ACC112 (cell line): ENCODE measurements around the gene SLCO4A1.

Source experiments
- H2AFZ ChIP-seq: fragments of 200-600 bp; sonication (generic); one replicate; pipeline ENCODE4 v1.6.0; 2017; ENCODE audit warnings: antibody characterized with exemption, low read length; ENCODE audit not compliant: unreplicated experiment
- H3K27ac ChIP-seq: fragments of 200-600 bp; sonication (generic); 2 replicates; pipeline ENCODE4 v1.5.1; 2014; ENCODE audit warnings: low read depth, mild to moderate bottlenecking, antibody characterized with exemption, low read length, moderate library complexity
- H3K27me3 ChIP-seq: fragments of 200-600 bp; sonication (generic); 2 replicates; pipeline ENCODE4 v1.6.1; 2014; ENCODE audit warnings: mild to moderate bottlenecking, antibody characterized with exemption, low read length, moderate library complexity, mixed read lengths; ENCODE audit not compliant: insufficient read depth
- H3K36me3 ChIP-seq: fragments of 200-600 bp; sonication (generic); 2 replicates; pipeline ENCODE4 v1.6.1; 2016; ENCODE audit warnings: mild to moderate bottlenecking, antibody characterized with exemption, low read length, moderate library complexity, mixed read lengths; ENCODE audit not compliant: insufficient read depth
- H3K4me1 ChIP-seq: fragments of 200-600 bp; sonication (generic); one replicate; pipeline ENCODE4 v1.6.1; 2016; ENCODE audit warnings: low read length, mixed read lengths; ENCODE audit not compliant: insufficient read depth, unreplicated experiment, control insufficient read depth
- H3K4me3 ChIP-seq: fragments of 200-600 bp; sonication (generic); 2 replicates; pipeline ENCODE4 v1.5.1; 2014; ENCODE audit warnings: mild to moderate bottlenecking, low read depth, low read length
- H3K79me2 ChIP-seq: fragments of 200-600 bp; sonication (generic); one replicate; pipeline ENCODE4 v1.6.0; 2016; ENCODE audit warnings: low read length; ENCODE audit not compliant: control insufficient read depth, unreplicated experiment, insufficient read depth

The SLCO4A1 gene, protein sequence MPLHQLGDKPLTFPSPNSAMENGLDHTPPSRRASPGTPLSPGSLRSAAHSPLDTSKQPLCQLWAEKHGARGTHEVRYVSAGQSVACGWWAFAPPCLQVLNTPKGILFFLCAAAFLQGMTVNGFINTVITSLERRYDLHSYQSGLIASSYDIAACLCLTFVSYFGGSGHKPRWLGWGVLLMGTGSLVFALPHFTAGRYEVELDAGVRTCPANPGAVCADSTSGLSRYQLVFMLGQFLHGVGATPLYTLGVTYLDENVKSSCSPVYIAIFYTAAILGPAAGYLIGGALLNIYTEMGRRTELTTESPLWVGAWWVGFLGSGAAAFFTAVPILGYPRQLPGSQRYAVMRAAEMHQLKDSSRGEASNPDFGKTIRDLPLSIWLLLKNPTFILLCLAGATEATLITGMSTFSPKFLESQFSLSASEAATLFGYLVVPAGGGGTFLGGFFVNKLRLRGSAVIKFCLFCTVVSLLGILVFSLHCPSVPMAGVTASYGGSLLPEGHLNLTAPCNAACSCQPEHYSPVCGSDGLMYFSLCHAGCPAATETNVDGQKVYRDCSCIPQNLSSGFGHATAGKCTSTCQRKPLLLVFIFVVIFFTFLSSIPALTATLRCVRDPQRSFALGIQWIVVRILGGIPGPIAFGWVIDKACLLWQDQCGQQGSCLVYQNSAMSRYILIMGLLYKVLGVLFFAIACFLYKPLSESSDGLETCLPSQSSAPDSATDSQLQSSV

GRCh38 chr20:62642051-62642665, at the start of gene SLCO4A1:
Gene SLCO4A1, plus strand, starts transcription at chr20:62642503. Its CDS starts 13,952 bp downstream, at chr20:62656455.
- Histone ChIP-seq H3K36me3 (no peaks in the 10 kb centered on the region), H3K79me2 (no peaks in the 10 kb centered on the region), H3K4me3 (peak within 1 kb of the TSS; percentile 73), H2AFZ (peak within 1 kb of the TSS; percentile 46), H3K4me1 (no peaks in the 10 kb centered on the region), H3K27ac (no peak within 1 kb of the TSS), H3K27me3 (peaks cover 54% of the 10 kb centered on the region)

- Histone ChIP-seq H3K79me2 (no peaks in the 10 kb centered on the region), H2AFZ (no peak overlapping the region), H3K27ac (no peak overlapping the region), H3K27me3 (peaks cover 11% of the 10 kb centered on the region), H3K4me1 (peaks cover 28% of the 10 kb centered on the region), H3K36me3 (no peaks in the 10 kb centered on the region), H3K4me3 (no peak overlapping the region)
Measured at GRCh38 chr20:62592506-62593177, 49.7 kb upstream of the SLCO4A1 start.

DNA sequence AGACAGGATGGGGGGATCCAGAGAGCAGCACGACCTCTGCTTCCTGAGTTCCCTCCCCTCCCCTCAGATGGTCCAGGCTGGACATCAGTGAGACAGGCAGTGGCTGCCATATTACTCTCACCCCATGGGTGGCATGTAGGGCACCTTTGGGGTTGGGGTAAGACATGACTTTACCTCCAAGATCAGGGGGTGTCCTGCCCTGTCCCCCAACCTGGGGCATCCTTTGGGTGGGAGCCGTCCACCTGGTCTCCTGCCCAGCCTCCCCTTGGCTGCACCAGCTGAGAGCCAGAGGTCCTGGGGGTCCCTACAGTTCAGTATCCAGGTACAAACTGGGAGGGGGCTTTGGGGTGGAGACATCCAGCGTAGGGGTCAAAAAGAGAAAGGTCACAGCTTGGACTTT, 48.7 kb upstream of the SLCO4A1 start:
- Histone ChIP-seq H3K27ac (no peak overlapping the region), H3K4me1 (peaks cover 19% of the 10 kb centered on the region), H3K27me3 (peaks cover 11% of the 10 kb centered on the region), H3K4me3 (no peak overlapping the region), H2AFZ (no peak overlapping the region), H3K36me3 (no peaks in the 10 kb centered on the region), H3K79me2 (no peaks in the 10 kb centered on the region)

- Histone ChIP-seq H3K27ac (no peak overlapping the region), H2AFZ (no peak overlapping the region)
Measured at GRCh38 chr20:62595069-62595468, 47.2 kb upstream of the SLCO4A1 start.

GRCh38 chr20:62595491-62595890, 46.8 kb upstream of the SLCO4A1 start:
- H3K36me3 ChIP-seq, result no peaks in the 10 kb centered on the region
- H3K27ac ChIP-seq, result no peak overlapping the region
- H3K27me3 ChIP-seq, result peaks cover 11% of the 10 kb centered on the region
- H3K4me3 ChIP-seq, result no peak overlapping the region
- H3K79me2 ChIP-seq, result no peaks in the 10 kb centered on the region
- no peak overlapping the region for H2AFZ ChIP-seq
- peaks cover 3% of the 10 kb centered on the region for H3K4me1 ChIP-seq

More at GRCh38 chr20:62595069-62595468, 47.2 kb upstream of the SLCO4A1 start:
- Histone ChIP-seq H3K36me3 (no peaks in the 10 kb centered on the region), H3K27me3 (peaks cover 11% of the 10 kb centered on the region), H3K4me3 (no peak overlapping the region), H3K79me2 (no peaks in the 10 kb centered on the region), H3K4me1 (peaks cover 5% of the 10 kb centered on the region)

DNA sequence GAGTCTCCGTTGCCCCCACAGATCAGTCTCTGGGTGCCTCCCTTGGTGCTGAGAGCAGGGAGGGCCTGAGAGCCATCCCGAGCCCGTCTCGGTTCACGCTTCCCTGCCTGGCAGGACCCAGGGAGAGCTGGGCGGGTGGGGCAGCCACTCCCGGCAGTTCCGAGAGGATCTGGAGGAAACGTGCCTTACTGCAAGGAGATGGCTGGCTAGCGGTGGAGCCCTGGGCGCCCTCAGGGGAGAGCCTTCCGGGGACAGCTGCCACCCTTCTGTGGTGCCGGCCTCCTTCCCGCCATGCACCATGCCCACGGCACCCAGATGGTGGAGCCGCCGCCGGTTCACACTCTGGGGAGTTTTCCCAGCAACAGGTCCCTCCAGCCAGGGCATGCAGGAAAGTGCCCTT, 45.8 kb upstream of the SLCO4A1 start:
- Histone ChIP-seq H3K79me2 (no peaks in the 10 kb centered on the region), H3K27ac (no peak overlapping the region), H2AFZ (no peak overlapping the region), H3K4me1 (no peaks in the 10 kb centered on the region), H3K36me3 (no peaks in the 10 kb centered on the region), H3K4me3 (no peak overlapping the region), H3K27me3 (peaks cover 21% of the 10 kb centered on the region)

- Histone ChIP-seq H3K27ac (no peak overlapping the region), H3K4me1 (no peaks in the 10 kb centered on the region), H3K27me3 (peaks cover 25% of the 10 kb centered on the region), H3K4me3 (no peak overlapping the region), H3K36me3 (no peaks in the 10 kb centered on the region), H3K79me2 (no peaks in the 10 kb centered on the region), H2AFZ (no peak overlapping the region)
Measured at GRCh38 chr20:62596921-62597320, 45.4 kb upstream of the SLCO4A1 start.

DNA sequence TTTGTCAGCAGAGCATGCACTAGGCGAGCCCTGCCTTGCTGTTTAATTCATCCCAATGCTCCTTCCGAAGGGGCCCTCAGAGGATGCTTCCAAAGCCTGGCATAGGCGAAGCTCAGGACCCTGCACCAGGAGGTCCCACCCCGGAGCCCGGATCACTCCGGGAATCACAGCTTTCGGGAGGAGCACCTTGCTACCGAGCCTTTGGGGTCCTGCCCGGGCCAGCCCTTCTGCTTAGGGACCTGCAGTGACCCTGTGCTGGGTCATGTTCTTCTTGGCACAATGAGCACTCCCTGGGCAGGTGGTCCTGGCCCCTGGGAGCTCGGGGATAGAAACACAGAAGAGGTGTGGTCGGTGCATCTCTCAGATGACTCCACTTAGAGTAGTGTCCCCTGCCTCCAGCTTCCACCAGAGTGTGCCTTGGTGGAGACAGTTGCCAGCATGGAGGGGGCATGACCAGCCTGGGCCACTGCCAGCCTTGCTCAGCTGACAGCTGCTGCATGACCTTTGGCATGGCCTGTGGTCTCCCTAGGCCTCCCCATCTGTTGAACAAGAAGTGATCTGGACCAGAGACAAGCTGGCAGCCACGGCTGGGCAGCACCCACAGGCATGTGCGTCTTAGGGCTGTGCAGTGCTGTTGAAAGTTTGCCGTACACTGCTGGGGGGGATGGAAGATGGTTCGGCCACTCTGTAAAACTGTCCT, 44.7 kb upstream of the SLCO4A1 start:
- Histone ChIP-seq H3K27me3 (peaks cover 29% of the 10 kb centered on the region), H2AFZ (no peak overlapping the region), H3K4me3 (no peak overlapping the region), H3K4me1 (no peaks in the 10 kb centered on the region), H3K27ac (no peak overlapping the region), H3K36me3 (no peaks in the 10 kb centered on the region), H3K79me2 (no peaks in the 10 kb centered on the region)

- Histone ChIP-seq H2AFZ (no peak overlapping the region), H3K4me1 (peaks cover 7% of the 10 kb centered on the region), H3K4me3 (no peak overlapping the region), H3K27ac (no peak overlapping the region), H3K27me3 (peaks cover 29% of the 10 kb centered on the region), H3K36me3 (no peaks in the 10 kb centered on the region), H3K79me2 (no peaks in the 10 kb centered on the region)
Measured at GRCh38 chr20:62598761-62599194, 43.5 kb upstream of the SLCO4A1 start.
